ENCODE measurements around the gene HELT. TPM values are rescaled to one million over a fixed set of nuclear protein-coding genes. Genes with fewer than 3 reads are reported as not detected.

HELT gene
- polyA plus RNA-seq, 1 experiment, result not detected

DNA sequence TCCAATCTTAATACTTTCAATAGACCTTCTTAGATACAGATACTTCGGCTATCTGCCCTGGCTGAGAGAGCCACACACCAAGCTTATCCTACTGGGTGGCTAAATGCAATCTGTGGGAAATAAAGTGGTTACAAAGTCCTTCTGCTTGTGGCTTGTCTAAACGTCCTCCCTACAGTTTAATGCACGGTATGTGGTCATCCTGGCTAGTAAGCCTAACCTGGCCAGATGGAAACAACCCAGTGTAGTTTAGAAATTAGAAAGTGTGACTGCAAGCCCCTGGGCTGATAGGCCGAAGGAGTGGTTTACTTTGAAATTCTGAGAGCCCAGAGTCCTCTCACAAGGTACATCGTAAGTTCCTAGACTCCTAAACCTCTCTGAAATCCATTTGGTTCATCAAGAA lies 47.9 kb downstream of the HELT start:
- Histone ChIP-seq H3K4me3 (ENCODE audit: low read depth, low read length) (no peak overlapping the region), H3K9me3 (ENCODE audit: control insufficient read depth, insufficient read depth, low read length) (no peaks in the 10 kb centered on the region), H3K27ac (ENCODE audit: low read depth, low read length) (no peak overlapping the region), H3K27me3 (ENCODE audit: control insufficient read depth, insufficient read depth, low read length) (no peaks in the 10 kb centered on the region)
- ChIA-PET CTCF (no interaction called here), POLR2A (no interaction called here)
- TF ChIP-seq, protein P1, sequence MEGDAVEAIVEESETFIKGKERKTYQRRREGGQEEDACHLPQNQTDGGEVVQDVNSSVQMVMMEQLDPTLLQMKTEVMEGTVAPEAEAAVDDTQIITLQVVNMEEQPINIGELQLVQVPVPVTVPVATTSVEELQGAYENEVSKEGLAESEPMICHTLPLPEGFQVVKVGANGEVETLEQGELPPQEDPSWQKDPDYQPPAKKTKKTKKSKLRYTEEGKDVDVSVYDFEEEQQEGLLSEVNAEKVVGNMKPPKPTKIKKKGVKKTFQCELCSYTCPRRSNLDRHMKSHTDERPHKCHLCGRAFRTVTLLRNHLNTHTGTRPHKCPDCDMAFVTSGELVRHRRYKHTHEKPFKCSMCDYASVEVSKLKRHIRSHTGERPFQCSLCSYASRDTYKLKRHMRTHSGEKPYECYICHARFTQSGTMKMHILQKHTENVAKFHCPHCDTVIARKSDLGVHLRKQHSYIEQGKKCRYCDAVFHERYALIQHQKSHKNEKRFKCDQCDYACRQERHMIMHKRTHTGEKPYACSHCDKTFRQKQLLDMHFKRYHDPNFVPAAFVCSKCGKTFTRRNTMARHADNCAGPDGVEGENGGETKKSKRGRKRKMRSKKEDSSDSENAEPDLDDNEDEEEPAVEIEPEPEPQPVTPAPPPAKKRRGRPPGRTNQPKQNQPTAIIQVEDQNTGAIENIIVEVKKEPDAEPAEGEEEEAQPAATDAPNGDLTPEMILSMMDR (IDR thresholded peaks at IDR 0.05; ENCODE audit: low read depth, low read length), result no peak
- DNase-seq (ENCODE audit: low read depth, low spot score), result no peak

DNA sequence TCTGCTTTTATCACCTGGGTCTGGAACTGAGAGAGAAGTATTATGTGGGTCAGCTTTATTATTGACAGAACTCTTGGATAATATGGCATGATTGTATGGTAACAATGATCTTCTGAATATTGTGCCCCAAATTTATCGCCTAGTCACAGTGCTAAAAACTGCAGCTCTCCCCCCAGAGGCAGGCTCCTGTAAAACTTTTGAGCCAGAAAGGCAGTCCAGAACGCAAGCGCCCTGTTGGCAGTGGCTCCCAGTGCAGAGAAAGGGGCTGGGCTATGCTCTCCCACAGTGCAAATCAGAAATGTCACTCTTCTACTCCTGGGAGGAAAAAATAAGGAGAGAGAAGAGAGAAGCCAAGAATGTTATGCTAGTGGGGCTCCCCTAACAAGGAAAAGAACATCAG lies 50.5 kb downstream of the HELT start:
- Histone ChIP-seq H3K4me3 (ENCODE audit: low read depth, low read length) (no peak overlapping the region), H3K27me3 (ENCODE audit: control insufficient read depth, insufficient read depth, low read length) (no peaks in the 10 kb centered on the region), H3K9me3 (ENCODE audit: control insufficient read depth, insufficient read depth, low read length) (no peaks in the 10 kb centered on the region), H3K27ac (ENCODE audit: low read depth, low read length) (no peak overlapping the region)
- ChIA-PET CTCF (no interaction called here), POLR2A (interaction anchor here (0.7 kb wide), 1 partner anchor 16 kb away, joined by 8 read pairs; no protein-coding TSS in a partner anchor)
- DNase-seq (ENCODE audit: low read depth, low spot score), result no peak
- TF ChIP-seq, protein P1 (IDR thresholded peaks at IDR 0.05; ENCODE audit: low read depth, low read length), result no peak

Other genes starting within 250 kb of the HELT start
- gene ACSL1, start 192.5 kb upstream of the HELT start, polyA plus RNA-seq (2011; rRNA removed), result 20.3 and 23.9 TPM in 2 replicates
- 16.4 and 17.6 TPM in 2 replicates for gene SLC25A4, start 124.8 kb downstream of the HELT start, polyA plus RNA-seq (2011; rRNA removed)
- gene CFAP97, start 185.5 kb downstream of the HELT start, polyA plus RNA-seq (2011; rRNA removed), result 33.5 and 51.1 TPM in 2 replicates
- 12.6 and 12.7 TPM in 2 replicates for gene SNX25, start 191.1 kb downstream of the HELT start, polyA plus RNA-seq (2011; rRNA removed)

Measured in AG04450 (cell line).